HL-60/S4 treated with retinoic acid at 250 ng/mL for 4 days and 3 days (cell line): Measurements from ENCODE around the gene LRRC27.

Source experiments
- in situ Hi-C: fragments of 300-500 bp; cut with MboI; formaldehyde crosslinking; loops from 2 replicates; pipeline ENCODE4 v1.7.0; 2022; ENCODE audit warnings: low sequenced_read_pairs

The LRRC27 gene

GRCh38 chr10:132397671-132398565, 65.9 kb downstream of the LRRC27 start:
- in situ Hi-C loops: no loop called here

DNA sequence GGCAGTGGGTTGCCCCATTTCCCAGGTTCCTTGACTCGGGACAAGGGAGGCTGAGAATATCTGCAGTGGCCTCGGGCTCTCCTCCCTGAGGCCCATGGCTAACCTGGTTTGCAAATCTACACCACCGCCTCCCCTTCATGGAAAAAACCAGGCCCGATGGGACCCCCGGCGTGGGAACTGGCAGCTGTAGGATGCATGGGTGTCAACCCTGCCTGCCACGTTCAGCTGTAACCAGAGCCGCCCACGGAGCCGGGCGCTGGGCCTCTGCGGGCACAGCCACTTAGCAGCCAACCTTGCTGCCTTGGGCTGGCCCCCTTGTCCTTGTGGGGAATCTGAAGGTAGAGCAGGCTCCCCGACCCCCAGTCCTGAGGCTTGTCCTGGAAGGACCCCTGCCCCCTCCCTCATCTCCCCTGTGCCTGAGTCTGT, 66.6 kb downstream of the LRRC27 start:
- in situ Hi-C loops: no loop called here

GRCh38 chr10:132399117-132400035, 67.4 kb downstream of the LRRC27 start:
- in situ Hi-C loops: no loop called here

- in situ Hi-C loops: no loop called here
Observed at GRCh38 chr10:132400041-132400546, 68.1 kb downstream of the LRRC27 start.

DNA sequence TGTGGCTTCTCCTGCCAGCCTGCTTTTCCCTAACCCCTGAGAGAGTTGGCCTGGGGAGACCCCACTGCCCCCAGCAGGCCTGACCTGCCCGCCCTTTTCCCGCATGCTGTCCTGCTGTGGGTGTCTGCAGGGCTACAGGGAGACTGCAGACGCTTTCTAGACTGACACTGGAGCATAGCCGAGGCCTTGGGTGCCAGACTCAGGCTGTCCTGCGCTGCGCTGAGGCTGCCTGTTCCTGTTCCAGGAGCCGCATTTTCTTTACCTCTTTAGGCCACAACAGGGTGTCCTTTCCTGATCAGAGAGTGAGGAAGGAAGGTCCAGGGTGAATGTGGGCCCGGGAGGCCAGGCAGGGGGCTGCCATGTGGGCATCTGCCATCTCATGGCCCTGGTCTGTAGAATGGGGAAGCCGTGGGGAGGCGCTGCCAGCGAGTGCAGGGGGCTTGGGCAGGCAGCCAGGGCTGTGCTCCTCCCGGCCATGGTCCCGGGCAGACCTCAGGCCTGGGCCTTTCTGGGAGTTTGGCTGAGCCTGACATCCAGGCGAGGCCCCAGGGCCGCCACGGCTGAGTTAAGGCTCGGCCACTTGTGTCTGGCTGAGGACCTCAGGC, 68.7 kb downstream of the LRRC27 start:
- in situ Hi-C loops: no loop called here

DNA sequence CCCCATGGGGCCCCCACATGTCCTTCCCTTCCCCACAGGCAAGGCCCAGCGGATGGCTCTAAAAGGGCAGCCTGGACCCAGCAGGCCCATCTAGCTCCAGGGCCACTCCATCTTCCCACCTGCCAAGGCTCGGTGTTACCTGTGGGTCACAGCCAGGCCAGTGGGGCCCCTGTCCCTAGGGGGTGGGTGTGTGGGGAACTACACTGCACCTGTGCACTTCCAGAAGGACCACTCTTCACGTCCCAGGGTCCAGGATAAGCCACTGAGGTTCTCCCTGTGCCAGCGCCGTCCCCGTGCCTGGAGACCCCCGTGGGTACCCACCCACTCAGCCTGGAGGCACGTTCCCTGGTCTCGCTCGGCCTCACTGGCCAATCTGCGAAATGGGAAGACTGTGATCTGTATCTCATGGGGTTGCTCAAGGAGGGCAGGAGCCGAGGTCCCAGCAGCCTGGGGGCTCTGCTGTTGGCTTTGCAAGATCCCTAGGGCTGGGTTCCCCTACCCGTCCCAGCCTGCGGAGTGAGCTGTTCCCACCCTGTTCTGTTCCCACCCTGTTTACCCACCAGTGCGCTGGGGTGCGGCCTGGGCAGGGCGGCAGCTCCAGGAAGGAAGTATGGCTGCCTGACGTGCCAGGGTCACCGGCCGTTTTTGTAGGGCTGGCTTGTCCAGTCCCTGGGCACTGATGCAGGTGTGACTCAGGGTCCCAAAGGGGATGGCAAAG, 69.6 kb downstream of the LRRC27 start:
- in situ Hi-C loops: no loop called here

- in situ Hi-C loops: no loop called here
Observed at GRCh38 chr10:132402781-132403241, 70.8 kb downstream of the LRRC27 start.

- in situ Hi-C loops: no loop called here
Observed at GRCh38 chr10:132403511-132404168, 71.6 kb downstream of the LRRC27 start.

DNA sequence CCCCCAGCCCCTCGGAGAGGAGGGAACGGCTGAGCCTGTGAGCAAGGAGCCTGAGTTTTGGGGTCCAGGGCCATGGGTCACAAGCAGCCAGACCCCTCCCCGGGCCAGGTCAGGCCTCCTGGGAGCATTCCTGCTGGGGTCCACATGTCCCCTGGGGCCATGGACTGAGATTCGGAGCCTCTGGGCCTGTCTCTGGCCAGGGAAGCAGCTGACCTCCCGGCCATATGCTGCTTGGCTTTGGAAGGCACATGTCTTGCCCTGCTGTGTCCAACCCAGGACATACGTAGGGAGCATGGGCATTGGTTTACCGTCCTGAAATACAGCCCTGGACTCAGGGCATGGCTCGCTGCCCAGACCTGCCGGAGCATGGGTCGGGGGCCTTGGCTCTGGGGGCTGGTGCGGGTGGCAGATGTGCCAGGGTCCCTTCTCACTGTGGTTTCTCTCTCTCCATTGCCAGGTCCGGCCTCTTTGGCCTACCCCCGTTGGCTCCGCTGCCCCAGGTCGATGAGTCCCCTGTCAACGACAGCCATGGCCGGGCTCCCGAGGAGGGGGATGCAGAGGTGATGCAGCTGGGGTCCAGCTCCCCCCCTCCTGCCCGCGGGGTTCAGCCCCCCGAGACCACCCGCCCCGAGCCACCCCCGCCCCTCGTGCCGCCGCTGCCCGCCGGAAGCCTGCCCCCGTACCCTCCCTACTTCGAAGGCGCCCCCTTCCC, 72.3 kb downstream of the LRRC27 start:
- in situ Hi-C loops: no loop called here

- in situ Hi-C loops: no loop called here
Observed at GRCh38 chr10:132404911-132405462, 73.0 kb downstream of the LRRC27 start.

- in situ Hi-C loops: no loop called here
Observed at GRCh38 chr10:132405463-132405991, 73.5 kb downstream of the LRRC27 start.

- in situ Hi-C loops: no loop called here
Observed at GRCh38 chr10:132406181-132406580, 74.2 kb downstream of the LRRC27 start.

GRCh38 chr10:132406750-132407149, 74.8 kb downstream of the LRRC27 start:
- in situ Hi-C loops: no loop called here

GRCh38 chr10:132407243-132407746, 75.3 kb downstream of the LRRC27 start:
- in situ Hi-C loops: no loop called here

DNA sequence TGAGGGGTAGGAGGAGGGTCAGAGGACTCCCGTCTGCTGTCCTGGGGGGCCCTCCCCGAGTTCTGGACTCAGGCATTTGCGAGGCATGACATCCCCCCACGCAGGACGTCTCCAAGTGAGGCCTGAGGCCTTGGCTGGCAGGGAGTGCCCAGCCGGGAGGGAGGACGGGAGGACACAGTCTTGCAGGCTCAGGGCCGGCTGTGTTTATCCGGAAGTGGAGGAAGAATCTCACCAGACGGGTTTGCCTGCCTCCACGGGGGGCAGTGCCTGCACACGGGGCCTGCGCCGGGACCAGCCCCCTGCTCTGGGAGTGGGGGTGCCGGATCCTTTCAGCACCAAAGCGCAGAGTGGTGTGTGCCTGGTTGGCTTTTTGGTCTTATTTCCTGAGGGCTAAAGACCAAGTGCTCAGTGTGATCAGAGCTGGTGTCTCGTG, 75.9 kb downstream of the LRRC27 start:
- in situ Hi-C loops: no loop called here

GRCh38 chr10:132408367-132408781, 76.4 kb downstream of the LRRC27 start:
- in situ Hi-C loops: no loop called here

DNA sequence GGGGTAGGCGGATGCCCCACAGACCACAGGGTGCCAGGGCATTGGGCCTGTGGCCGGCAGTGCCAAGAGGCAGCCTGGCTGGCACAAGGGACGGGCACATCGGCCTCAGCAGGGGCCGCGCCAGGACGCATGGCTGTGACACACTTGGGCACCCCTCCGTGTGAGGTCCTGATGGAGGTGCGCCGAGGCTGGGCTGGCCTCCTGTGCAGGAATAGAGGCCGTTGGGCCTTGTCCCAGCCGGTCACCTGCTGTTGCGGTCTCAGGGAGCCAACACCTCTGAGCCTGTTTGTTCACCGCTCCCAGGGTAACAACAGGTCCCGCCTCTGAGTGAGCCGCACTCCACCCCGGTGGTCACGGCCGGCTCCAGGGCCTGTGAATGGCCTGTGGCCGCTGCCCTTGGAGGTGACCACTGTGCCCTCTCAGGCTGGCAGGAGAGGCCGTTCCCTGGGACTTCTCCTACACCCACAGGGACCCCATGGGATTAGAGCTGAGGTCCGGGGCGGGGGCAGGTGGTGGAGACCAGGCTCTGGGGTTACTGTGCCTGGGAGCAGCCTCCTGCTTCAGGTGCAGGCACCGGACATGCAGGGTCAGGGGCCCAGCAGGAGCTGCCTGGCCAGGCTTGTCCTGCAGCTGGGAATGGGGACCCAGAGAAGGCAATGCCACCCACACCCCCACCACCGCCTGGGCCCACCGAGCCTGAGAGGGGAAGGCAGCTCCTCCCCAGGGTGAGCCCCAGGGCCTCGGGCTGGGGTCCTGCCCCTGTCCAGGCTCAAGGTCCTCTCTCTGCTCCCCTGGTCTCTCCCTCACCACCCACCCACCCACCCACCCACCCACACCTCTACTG, 77.1 kb downstream of the LRRC27 start:
- in situ Hi-C loops: no loop called here
